ENCODE data around the gene STX10. TPM values are rescaled to one million over a fixed set of nuclear protein-coding genes. Genes with fewer than 3 reads are reported as not detected.

STX10 gene
- total and polyA plus RNA-seq, 9 of the 15 experiments (the other 6 are each of a cell fraction or from before 2014, with no cell fraction given): 0.51 to 66.3 (median 31.0) TPM

- TF ChIP-seq ZNF655 (CRISPR knock-in tag; IDR thresholded peaks at IDR 0.05) (no peak), ARNT (IDR thresholded peaks at IDR 0.05) (no peak), ELF1 (tag; IDR thresholded peaks at IDR 0.05) (peak; percentile 31; the same call in 1 of the 2 replicates), TRIM25 (IDR thresholded peaks at IDR 0.05; ENCODE audit: borderline replicate concordance) (no peak), U2AF1 (optimal IDR thresholded peaks at IDR 0.05; ENCODE audit: low read depth, low read length) (no peak), MYNN (IDR thresholded peaks at IDR 0.05) (peak; percentile 37; the same call in 1 of the 2 replicates), MYNN (CRISPR knock-in tag; IDR thresholded peaks at IDR 0.05) (no peak), HINFP (tag; conservative IDR thresholded peaks at IDR 0.05; ENCODE audit: low read depth) (no peak), CBX2 (IDR thresholded peaks at IDR 0.05; ENCODE audit: insufficient read depth, low read length, poor library complexity, severe bottlenecking) (no peak), TEAD2 (tag; IDR thresholded peaks at IDR 0.05) (no peak), PCBP2 (IDR thresholded peaks at IDR 0.05; ENCODE audit: low read depth, low read length, poor library complexity, severe bottlenecking) (no peak), PHB (CRISPR knock-in tag; IDR thresholded peaks at IDR 0.05) (no peak), IRF2 (CRISPR knock-in tag; IDR thresholded peaks at IDR 0.05) (no peak), PRPF4 (IDR thresholded peaks at IDR 0.05; ENCODE audit: insufficient read depth, low read depth, low read length, poor library complexity, severe bottlenecking) (no peak), TCFL5 (CRISPR knock-in tag; conservative IDR thresholded peaks at IDR 0.05) (no peak), IFI16 (CRISPR knock-in tag; IDR thresholded peaks at IDR 0.05) (no peak)
- TF ChIP-seq, protein P1, sequence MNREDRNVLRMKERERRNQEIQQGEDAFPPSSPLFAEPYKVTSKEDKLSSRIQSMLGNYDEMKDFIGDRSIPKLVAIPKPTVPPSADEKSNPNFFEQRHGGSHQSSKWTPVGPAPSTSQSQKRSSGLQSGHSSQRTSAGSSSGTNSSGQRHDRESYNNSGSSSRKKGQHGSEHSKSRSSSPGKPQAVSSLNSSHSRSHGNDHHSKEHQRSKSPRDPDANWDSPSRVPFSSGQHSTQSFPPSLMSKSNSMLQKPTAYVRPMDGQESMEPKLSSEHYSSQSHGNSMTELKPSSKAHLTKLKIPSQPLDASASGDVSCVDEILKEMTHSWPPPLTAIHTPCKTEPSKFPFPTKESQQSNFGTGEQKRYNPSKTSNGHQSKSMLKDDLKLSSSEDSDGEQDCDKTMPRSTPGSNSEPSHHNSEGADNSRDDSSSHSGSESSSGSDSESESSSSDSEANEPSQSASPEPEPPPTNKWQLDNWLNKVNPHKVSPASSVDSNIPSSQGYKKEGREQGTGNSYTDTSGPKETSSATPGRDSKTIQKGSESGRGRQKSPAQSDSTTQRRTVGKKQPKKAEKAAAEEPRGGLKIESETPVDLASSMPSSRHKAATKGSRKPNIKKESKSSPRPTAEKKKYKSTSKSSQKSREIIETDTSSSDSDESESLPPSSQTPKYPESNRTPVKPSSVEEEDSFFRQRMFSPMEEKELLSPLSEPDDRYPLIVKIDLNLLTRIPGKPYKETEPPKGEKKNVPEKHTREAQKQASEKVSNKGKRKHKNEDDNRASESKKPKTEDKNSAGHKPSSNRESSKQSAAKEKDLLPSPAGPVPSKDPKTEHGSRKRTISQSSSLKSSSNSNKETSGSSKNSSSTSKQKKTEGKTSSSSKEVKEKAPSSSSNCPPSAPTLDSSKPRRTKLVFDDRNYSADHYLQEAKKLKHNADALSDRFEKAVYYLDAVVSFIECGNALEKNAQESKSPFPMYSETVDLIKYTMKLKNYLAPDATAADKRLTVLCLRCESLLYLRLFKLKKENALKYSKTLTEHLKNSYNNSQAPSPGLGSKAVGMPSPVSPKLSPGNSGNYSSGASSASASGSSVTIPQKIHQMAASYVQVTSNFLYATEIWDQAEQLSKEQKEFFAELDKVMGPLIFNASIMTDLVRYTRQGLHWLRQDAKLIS (CRISPR knock-in tag; IDR thresholded peaks at IDR 0.05): peak; percentile 12; the same call in 1 of the 2 replicates
These were observed 53.9 kb downstream of the STX10 start (continued) for GRCh38 chr19:13095934-13096927.

Measured in K562 (cell line).